Right cardiac atrium (tissue), 5 donors: ENCODE measurements around the gene AK5. TPM values are rescaled to one million over a fixed set of nuclear protein-coding genes. Genes with fewer than 3 reads are reported as not detected.
"Not testable (repeated sequence)": the region's sequence is repeated elsewhere in the genome, so short reads cannot be mapped to it uniquely, and the experiment has no call there.

Source experiments
- ATAC-seq, 2 donors: fragments of 200-7000 bp; cut with Tn5 transposase; one replicate each; pipeline versions ENCODE4 v1.8.0 to v1.9.1; 2020; ENCODE audit warnings: moderate library complexity in 2 of 2, mild to moderate bottlenecking in 1 of 2
- DNase-seq, 3 donors: peaks; one replicate each; pipeline ENCODE4 v3.0.0-alpha.2; 2020
- H3K27ac ChIP-seq: one replicate; pipeline ENCODE4 v1.5.1; 2013; ENCODE audit warnings: mild to moderate bottlenecking, low read length, control low read depth, moderate library complexity
- H3K27me3 ChIP-seq: one replicate; pipeline ENCODE4 v1.6.1; 2013; ENCODE audit not compliant: control insufficient read depth, insufficient read depth
- H3K4me1 ChIP-seq: one replicate; pipeline ENCODE4 v1.6.1; 2013; ENCODE audit warnings: low read length; ENCODE audit not compliant: control insufficient read depth, insufficient read depth
- H3K4me3 ChIP-seq: one replicate; pipeline ENCODE4 v1.5.1; 2013; ENCODE audit warnings: low read length, control low read depth
- H3K9me3 ChIP-seq: one replicate; pipeline ENCODE4 v1.6.1; 2013; ENCODE audit warnings: low read length; ENCODE audit not compliant: control insufficient read depth
- WGBS: extraction: QIAGEN DNeasy Blood & Tissue Kit; methylation state at CpG from one replicate; pipeline ENCODE4 v1.1.7; 2013; 5-methylcytosine and 5-hydroxymethylcytosine counted together
- intact Hi-C, 4 donors: fragments of 100-400 bp; cut with DNase I; formaldehyde crosslinking; loops; one replicate each; pipeline versions ENCODE4 v1.11.0 to v1.14.0; 2022 to 2023
- polyA plus RNA-seq: library from polyadenylated mRNA; stranded (reverse); fragments of 200-250 nt; gene quantifications from one replicate; pipeline ENCODE4 v1.2.3, GENCODE V29; 2013
- total RNA-seq, 4 donors: library from RNA; stranded (reverse); fragmentation: NEBNext Ultra II Directional; extraction: Animal tissue kit (Norgen Biotek cat#: 25700); gene quantifications; one replicate each; pipeline ENCODE4 v1.2.1, GENCODE V29; 2021
- donor health status: healthy with polysubstance abuse.
- donor health status: DM: no; HTN: yes; CAD: no.
- donor health status: DM: no; HTN: no; CAD: no.
- donor health status: DM: no; HTN: yes; CAD: no; lungs with severe emphysema.
- donor health status: DM: yes; HTN: yes; CAD: no.

The AK5 gene
- total and polyA plus RNA-seq, 5 donors, result 0.79 to 2.8 (median 1.4) TPM

DNA sequence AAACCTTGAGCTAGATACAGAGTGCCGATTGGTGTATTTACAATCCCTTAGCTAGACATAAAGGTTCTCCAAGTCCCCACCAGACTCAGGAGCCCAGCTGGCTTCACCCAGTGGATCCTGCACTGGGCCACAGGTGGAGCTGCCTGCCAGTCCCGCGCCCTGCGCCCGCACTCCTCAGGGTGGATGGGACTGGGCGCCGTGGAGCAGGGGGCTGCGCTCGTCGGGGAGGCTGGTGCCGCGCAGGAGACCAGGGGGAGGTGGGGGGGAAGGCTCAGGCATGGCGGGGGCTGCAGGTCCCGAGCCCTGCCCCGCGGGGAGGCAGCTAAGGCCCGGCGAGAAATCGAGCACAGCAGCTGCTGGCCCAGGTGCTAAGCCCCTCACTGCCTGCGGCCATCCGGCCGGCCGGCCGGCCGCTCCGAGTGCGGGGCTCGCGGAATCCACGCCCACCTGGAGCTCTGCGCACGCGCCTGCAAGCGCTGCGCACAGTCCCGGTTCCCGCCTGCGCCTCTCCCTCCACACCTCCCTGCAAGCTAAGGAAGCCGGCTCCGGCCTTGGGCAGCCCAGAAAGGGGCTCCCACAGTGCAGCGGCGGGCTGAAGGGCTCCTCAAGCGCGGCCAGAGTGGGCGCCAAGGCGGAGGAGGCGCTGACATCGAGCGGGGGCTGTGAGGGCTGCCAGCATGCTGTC, 249.9 kb downstream of the AK5 start:
- intact Hi-C loops, result loop anchor here in 3 of 4 donors (5.0 to 10.0 kb wide), 2 partner anchors 377 to 384 kb away; no protein-coding TSS in a partner anchor
- ATAC-seq, H3K27ac ChIP-seq, H3K9me3 ChIP-seq, H3K4me1 ChIP-seq, H3K27me3 ChIP-seq, H3K4me3 ChIP-seq: not testable (repeated sequence)
- DNase-seq, result peak in 1 of 3 donors; percentile 49
- WGBS, result 94% methylated on average over 49 of the region's 49 CpGs

GRCh38 chr1:77532641-77533040, 250.8 kb downstream of the AK5 start:
- ATAC-seq (no peak), DNase-seq (no peak)
- WGBS, result 83% methylated on average over 4 of the region's 4 CpGs
- no peak overlapping the region for H3K27ac ChIP-seq
- H3K9me3 ChIP-seq, result no peaks in the 10 kb centered on the region
- H3K4me3 ChIP-seq, result no peak overlapping the region
- H3K4me1 ChIP-seq, result no peaks in the 10 kb centered on the region
- intact Hi-C loops, result loop anchor here in 3 of 4 donors (5.0 to 10.0 kb wide), 2 partner anchors 378 to 385 kb away; no protein-coding TSS in a partner anchor
- no peaks in the 10 kb centered on the region for H3K27me3 ChIP-seq

DNA sequence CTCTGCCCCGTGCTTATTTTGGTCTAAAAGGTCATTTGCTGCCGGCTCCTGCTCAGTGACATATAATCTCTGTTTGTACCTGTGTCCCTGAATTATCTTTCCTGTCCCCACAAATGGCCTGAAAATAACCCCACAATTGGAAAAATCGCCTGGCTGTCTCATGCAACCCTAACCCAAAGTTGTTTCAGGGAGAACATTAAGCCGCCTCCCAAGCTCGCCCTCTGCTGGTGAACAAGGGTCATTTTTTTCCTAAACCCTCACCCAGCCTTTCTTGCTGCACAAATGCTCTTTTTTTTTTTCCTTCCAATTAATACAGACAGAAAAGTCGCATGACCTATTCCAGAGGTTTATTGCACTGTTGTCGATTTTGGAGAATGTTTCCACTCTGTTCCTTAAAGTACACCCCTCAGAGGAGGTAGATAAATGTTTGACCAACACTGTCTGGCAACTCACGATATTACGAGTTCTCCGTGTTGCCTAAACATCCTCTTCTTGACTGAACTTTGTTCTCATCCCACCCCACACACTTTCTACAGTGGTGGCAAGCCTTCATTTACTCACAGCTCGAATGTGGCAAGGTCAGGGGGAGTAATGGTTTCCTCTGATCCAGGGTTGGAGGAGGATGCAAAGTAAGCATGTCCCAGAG, 252.0 kb downstream of the AK5 start:
- WGBS, result 33% methylated on average over 11 of the region's 11 CpGs
- Histone ChIP-seq H3K4me3 (no peak overlapping the region), H3K4me1 (no peaks in the 10 kb centered on the region), H3K9me3 (no peaks in the 10 kb centered on the region), H3K27me3 (no peaks in the 10 kb centered on the region), H3K27ac (no peak overlapping the region)
- DNase-seq (peak in 2 of 3 donors; percentile 41 to 68), ATAC-seq (peak; percentile 48 to 63)
- intact Hi-C loops, result loop anchor here in 3 of 4 donors (5.0 to 10.0 kb wide), 2 partner anchors 379 to 386 kb away; no protein-coding TSS in a partner anchor

DNA sequence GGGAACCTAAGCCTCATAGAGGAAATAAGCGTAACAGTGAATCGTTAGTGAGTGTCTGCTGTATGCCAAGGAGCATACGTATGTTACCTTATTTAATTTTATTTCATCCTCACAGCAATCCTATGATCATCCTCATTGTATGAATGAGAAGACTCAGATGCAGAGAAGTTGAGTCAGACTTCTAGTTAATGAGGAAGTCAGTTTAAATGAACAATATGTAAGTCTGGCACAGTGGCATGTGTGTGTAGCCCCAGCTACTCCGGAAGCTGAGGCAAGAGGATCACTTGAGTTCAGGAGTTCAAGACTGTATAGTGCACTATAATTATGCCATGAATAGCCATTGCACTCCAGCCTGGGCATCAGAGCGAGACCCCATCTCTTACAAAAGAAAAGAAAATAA, 252.6 kb downstream of the AK5 start:
- no peak for DNase-seq
- Histone ChIP-seq H3K4me3 (no peak overlapping the region), H3K4me1 (peaks cover 2% of the 10 kb centered on the region), H3K27ac (no peak overlapping the region), H3K9me3 (no peaks in the 10 kb centered on the region), H3K27me3 (no peaks in the 10 kb centered on the region)
- intact Hi-C loops, result loop anchor here in 3 of 4 donors (5.0 to 10.0 kb wide), 2 partner anchors 380 to 387 kb away; no protein-coding TSS in a partner anchor
- ATAC-seq, result no peak
- 74% methylated on average over 5 of the region's 5 CpGs for WGBS

GRCh38 chr1:77536813-77537212, 255.0 kb downstream of the AK5 start:
- no peak for ATAC-seq
- no peak for DNase-seq
- H3K4me1 ChIP-seq, result peaks cover 6% of the 10 kb centered on the region
- H3K27me3 ChIP-seq, result no peaks in the 10 kb centered on the region
- WGBS, result 78% methylated on average over 2 of the region's 2 CpGs
- intact Hi-C loops, result loop anchor here in 1 of 4 donors (10.0 kb wide), 1 partner anchor 382 kb away; no protein-coding TSS in a partner anchor
- H3K4me3 ChIP-seq, result no peak overlapping the region
- H3K27ac ChIP-seq, result no peak overlapping the region
- no peaks in the 10 kb centered on the region for H3K9me3 ChIP-seq

GRCh38 chr1:77538956-77539518, 257.2 kb downstream of the AK5 start:
- H3K4me1 ChIP-seq, result peaks cover 6% of the 10 kb centered on the region
- WGBS, result 66% methylated on average over 7 of the region's 7 CpGs
- H3K27me3 ChIP-seq, result no peaks in the 10 kb centered on the region
- DNase-seq (no peak), ATAC-seq (peak; percentile 59 to 66)
- no peak overlapping the region for H3K4me3 ChIP-seq
- intact Hi-C loops, result loop anchor here in 1 of 4 donors (10.0 kb wide), 1 partner anchor 384 kb away; no protein-coding TSS in a partner anchor
- no peaks in the 10 kb centered on the region for H3K9me3 ChIP-seq
- H3K27ac ChIP-seq, result no peak overlapping the region

- no peak overlapping the region for H3K4me3 ChIP-seq
- WGBS, result 59% methylated on average over 4 of the region's 4 CpGs
- DNase-seq (peak in 2 of 3 donors; percentile 51 to 53), ATAC-seq (peak; percentile 33 to 55)
- no peaks in the 10 kb centered on the region for H3K27me3 ChIP-seq
- intact Hi-C loops, result loop anchor here in 1 of 4 donors (10.0 kb wide), 1 partner anchor 385 kb away; no protein-coding TSS in a partner anchor
- no peaks in the 10 kb centered on the region for H3K9me3 ChIP-seq
- H3K27ac ChIP-seq, result no peak overlapping the region
- peaks cover 6% of the 10 kb centered on the region for H3K4me1 ChIP-seq
Measured at GRCh38 chr1:77539519-77540142, 257.8 kb downstream of the AK5 start.

DNA sequence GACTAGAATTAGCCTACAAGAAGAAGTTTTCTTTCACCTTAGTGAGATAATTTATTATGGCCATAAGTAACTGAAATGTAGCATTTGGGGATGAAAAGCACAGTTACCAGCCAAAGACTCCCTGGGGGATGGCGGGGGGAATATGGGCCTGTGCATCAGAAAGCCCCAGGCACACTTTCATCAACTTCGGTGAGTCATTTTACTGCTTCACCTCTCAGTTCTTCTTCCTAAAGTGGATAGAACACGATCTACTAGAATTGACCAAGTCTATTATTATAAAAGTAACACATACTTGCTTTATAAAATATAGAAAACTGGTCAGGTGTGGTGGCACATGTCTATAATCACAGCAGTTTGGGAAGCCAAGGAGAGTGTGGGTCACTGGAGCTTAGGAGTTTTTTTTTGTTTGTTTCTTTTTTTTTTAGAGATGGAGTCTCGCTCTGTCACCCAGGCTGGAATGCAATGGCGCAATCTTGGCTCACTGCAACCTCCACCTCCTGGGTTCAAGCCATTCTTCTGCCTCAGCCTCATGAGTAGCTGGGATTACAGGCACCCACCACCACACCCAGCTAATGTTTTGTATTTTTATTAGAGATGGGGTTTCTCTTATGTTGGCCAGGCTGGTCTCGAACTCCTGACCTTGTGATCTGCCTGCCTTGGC, 258.8 kb downstream of the AK5 start:
- no peak overlapping the region for H3K4me3 ChIP-seq
- no peak for ATAC-seq
- peaks cover 6% of the 10 kb centered on the region for H3K4me1 ChIP-seq
- no peak overlapping the region for H3K27ac ChIP-seq
- intact Hi-C loops, result no loop called here
- 92% methylated on average over 6 of the region's 6 CpGs for WGBS
- DNase-seq, result no peak
- H3K9me3 ChIP-seq, result no peaks in the 10 kb centered on the region
- no peaks in the 10 kb centered on the region for H3K27me3 ChIP-seq

- Histone ChIP-seq H3K27me3 (no peaks in the 10 kb centered on the region), H3K27ac (no peak overlapping the region), H3K4me1 (peaks cover 6% of the 10 kb centered on the region), H3K9me3 (no peaks in the 10 kb centered on the region), H3K4me3 (no peak overlapping the region)
- no peak for ATAC-seq
- intact Hi-C loops, result no loop called here
- 96% methylated on average over 5 of the region's 5 CpGs for WGBS
- DNase-seq, result no peak
Measured at GRCh38 chr1:77541162-77541545, 259.3 kb downstream of the AK5 start.

- ATAC-seq (no peak), DNase-seq (no peak)
- H3K27ac ChIP-seq, result no peak overlapping the region
- 56% methylated on average over 3 of the region's 3 CpGs for WGBS
- no peak overlapping the region for H3K4me3 ChIP-seq
- H3K4me1 ChIP-seq, result peaks cover 6% of the 10 kb centered on the region
- H3K27me3 ChIP-seq, result no peaks in the 10 kb centered on the region
- no peaks in the 10 kb centered on the region for H3K9me3 ChIP-seq
- intact Hi-C loops, result no loop called here
Measured at GRCh38 chr1:77542813-77543420, 261.1 kb downstream of the AK5 start.
